ENCODE data around the gene PTPRA.
"Not testable (repeated sequence)": the region's sequence is repeated elsewhere in the genome, so short reads cannot be mapped to it uniquely, and the experiment has no call there.

Gene PTPRA

GRCh38 chr20:3046677-3047462 lies 173.6 kb downstream of the PTPRA start:
- DNase-seq: no peak

GRCh38 chr20:3047486-3048419 lies 174.5 kb downstream of the PTPRA start:
- DNase-seq: no peak

- DNase-seq: no peak
Observed at GRCh38 chr20:3051385-3052019, 178.2 kb downstream of the PTPRA start.

- no peak for DNase-seq
Observed at GRCh38 chr20:3059489-3059888, 186.2 kb downstream of the PTPRA start.

GRCh38 chr20:3064119-3064518 lies 190.8 kb downstream of the PTPRA start:
- not testable (repeated sequence) for DNase-seq

- no peak for DNase-seq
Observed at GRCh38 chr20:3067139-3068014, 194.1 kb downstream of the PTPRA start.

GRCh38 chr20:3068075-3068474 lies 194.8 kb downstream of the PTPRA start:
- DNase-seq: no peak

- no peak for DNase-seq
Observed at GRCh38 chr20:3068986-3069900, 196.0 kb downstream of the PTPRA start.

GRCh38 chr20:3070725-3071124 lies 197.4 kb downstream of the PTPRA start:
- DNase-seq: no peak

GRCh38 chr20:3071266-3071609 lies 198.0 kb downstream of the PTPRA start:
- DNase-seq: no peak

- no peak for DNase-seq
Observed at GRCh38 chr20:3071610-3072529, 198.6 kb downstream of the PTPRA start, which contains the start of gene OXT. TSS of gene OXT (plus strand) at chr20:3071620. CDS start at chr20:3071656, 36 bp downstream.

- no peak for DNase-seq
Observed at GRCh38 chr20:3072530-3073250, 199.4 kb downstream of the PTPRA start.

- DNase-seq: not testable (repeated sequence)
Observed at GRCh38 chr20:3073251-3073643, 200.0 kb downstream of the PTPRA start.

- no peak for DNase-seq
Observed at GRCh38 chr20:3074812-3075211, 201.5 kb downstream of the PTPRA start.

- not testable (repeated sequence) for DNase-seq
Observed at GRCh38 chr20:3075315-3075714, 202.0 kb downstream of the PTPRA start.

- no peak for DNase-seq
Observed at GRCh38 chr20:3077618-3078134, 204.4 kb downstream of the PTPRA start.

- peak; percentile 8 for DNase-seq
Observed at GRCh38 chr20:3080939-3081388, 207.7 kb downstream of the PTPRA start.

GRCh38 chr20:3081641-3082040 lies 208.4 kb downstream of the PTPRA start:
- no peak for DNase-seq
